Fibroblast of lung (primary cell): Measurements from ENCODE around the gene AFF4. TPM values are rescaled to one million over a fixed set of nuclear protein-coding genes. Genes with fewer than 3 reads are reported as not detected.

Experiments
- DNase-seq, 2 donors: peaks; one replicate each; pipeline versions ENCODE4 v3.0.0 to v3.0.0-alpha.2; 2010; ENCODE audit warnings: low read depth in 2 of 2
- H2AFZ ChIP-seq: 2 replicates; pipeline ENCODE4 v1.5.1; 2012; ENCODE audit warnings: low read length, control low read depth, inconsistent platforms
- H3K27ac ChIP-seq: 2 replicates; pipeline ENCODE4 v1.5.1; 2011; ENCODE audit warnings: low read length, control low read depth; ENCODE audit not compliant: insufficient read depth
- H3K27me3 ChIP-seq: 2 replicates; pipeline ENCODE4 v1.5.1; 2011; ENCODE audit warnings: mild to moderate bottlenecking, low read length; ENCODE audit not compliant: control insufficient read depth, insufficient read depth
- H3K36me3 ChIP-seq: 2 replicates; pipeline ENCODE4 v1.5.1; 2011; ENCODE audit warnings: low read length; ENCODE audit not compliant: control insufficient read depth, insufficient read depth
- H3K4me1 ChIP-seq: 2 replicates; pipeline ENCODE4 v1.5.1; 2011; ENCODE audit warnings: low read length; ENCODE audit not compliant: control insufficient read depth, insufficient read depth; ENCODE audit errors: extremely low read depth
- H3K4me2 ChIP-seq: 2 replicates; pipeline ENCODE4 v1.5.1; 2011; ENCODE audit warnings: low read length, control low read depth; ENCODE audit not compliant: insufficient read depth; ENCODE audit errors: extremely low read depth
- H3K4me3 ChIP-seq, 4 experiments: fragments of 200-600 bp in 1 of 4; sonication (generic) in 1 of 4; replicated peaks in 1 of 4; 2 replicates each; pipeline ENCODE4 v1.5.1; 2011 to 2016; ENCODE audit warnings: low read length in 4 of 4, low read depth in 3 of 4, mild to moderate bottlenecking in 3 of 4, control low read depth in 2 of 4, inconsistent platforms in 1 of 4, mixed read lengths in 1 of 4; ENCODE audit not compliant: insufficient read depth in 1 of 4; ENCODE audit errors: control extremely low read depth in 1 of 4
- H3K79me2 ChIP-seq: 2 replicates; pipeline ENCODE4 v1.5.1; 2012; ENCODE audit warnings: mild to moderate bottlenecking, low read length, inconsistent platforms; ENCODE audit not compliant: control insufficient read depth, insufficient read depth
- H3K9ac ChIP-seq: 2 replicates; pipeline ENCODE4 v1.5.1; 2011; ENCODE audit warnings: mild to moderate bottlenecking, low read length, control low read depth; ENCODE audit not compliant: insufficient read depth
- H3K9me3 ChIP-seq: 2 replicates; pipeline ENCODE4 v1.5.1; 2012; ENCODE audit warnings: low read depth, low read length; ENCODE audit not compliant: control insufficient read depth, insufficient read depth
- H4K20me1 ChIP-seq: 2 replicates; pipeline ENCODE4 v1.5.1; 2011; ENCODE audit warnings: low read length; ENCODE audit not compliant: control insufficient read depth, insufficient read depth; ENCODE audit errors: extremely low read depth
- CTCF ChIP-seq, 2 donors: IDR thresholded peaks in 1 of 2; conservative IDR thresholded peaks in 1 of 2; 1 replicate in 1 of 2; 2 replicates in 1 of 2; pipeline ENCODE4 v1.5.1; 2011 to 2012; ENCODE audit warnings: low read length in 2 of 2, control low read depth in 1 of 2, inconsistent platforms in 1 of 2, low read depth in 1 of 2, mild to moderate bottlenecking in 1 of 2
- EZH2 ChIP-seq: IDR thresholded peaks from 2 replicates; pipeline ENCODE4 v1.5.1; 2012; ENCODE audit warnings: low read length, control low read depth, mild to moderate bottlenecking; ENCODE audit errors: missing control alignments
- polyA plus RNA-seq, 2 donors: library from polyadenylated mRNA; depleted of rRNA in 1 of 2; stranded (reverse) in 1 of 2; unstranded in 1 of 2; fragments of >200 nt; gene quantifications; 2 replicates each; pipeline ENCODE4 v1.2.1, GENCODE V29; 2011 to 2012; ENCODE audit warnings: missing spikeins in 1 of 2
- total RNA-seq: library from RNA; depleted of rRNA; stranded (reverse); fragments of >200 nt; gene quantifications from 2 replicates; pipeline ENCODE4 v1.2.1, GENCODE V29; 2014

The AFF4 gene
- total and polyA plus RNA-seq, 2 donors (not counting 1 experiment from before 2014, with no cell fraction given) = 54.2 to 73.6 TPM

GRCh38 chr5:132827943-132828673 lies 135.3 kb downstream of the AFF4 start:
- H3K27ac ChIP-seq = no peak overlapping the region
- H2AFZ ChIP-seq = no peak overlapping the region
- H3K4me2 ChIP-seq = no peak overlapping the region
- H3K36me3 ChIP-seq = no peaks in the 10 kb centered on the region
- H3K9me3 ChIP-seq = no peaks in the 10 kb centered on the region
- H3K4me3 ChIP-seq = no peak overlapping the region
- H4K20me1 ChIP-seq = no peaks in the 10 kb centered on the region
- no peaks in the 10 kb centered on the region for H3K27me3 ChIP-seq
- DNase-seq = no peak
- no peak for TF ChIP-seq CTCF (conservative IDR thresholded peaks at IDR 0.05 in 1 of 2, IDR thresholded peaks at IDR 0.05 in 1 of 2; ENCODE audit: low read depth in 1 of 2, low read length in 2 of 2)
- no peak for TF ChIP-seq EZH2
- H3K79me2 ChIP-seq = no peaks in the 10 kb centered on the region
- H3K9ac ChIP-seq = no peak overlapping the region
- peaks cover 3% of the 10 kb centered on the region for H3K4me1 ChIP-seq

GRCh38 chr5:132826424-132827082 lies 136.9 kb downstream of the AFF4 start:
- Histone ChIP-seq H3K9me3 (no peaks in the 10 kb centered on the region), H3K9ac (no peak overlapping the region), H3K36me3 (no peaks in the 10 kb centered on the region), H3K4me2 (no peak overlapping the region), H4K20me1 (no peaks in the 10 kb centered on the region), H3K27ac (no peak overlapping the region), H3K4me1 (peaks cover 5% of the 10 kb centered on the region), H3K27me3 (no peaks in the 10 kb centered on the region), H3K79me2 (no peaks in the 10 kb centered on the region), H3K4me3 (no peak overlapping the region), H2AFZ (no peak overlapping the region)
- DNase-seq = no peak
- no peak for TF ChIP-seq EZH2
- TF ChIP-seq CTCF (conservative IDR thresholded peaks at IDR 0.05 in 1 of 2, IDR thresholded peaks at IDR 0.05 in 1 of 2; ENCODE audit: low read depth in 1 of 2, low read length in 2 of 2) = no peak

- Histone ChIP-seq H3K4me1 (peaks cover 5% of the 10 kb centered on the region), H3K27ac (no peak overlapping the region), H3K9me3 (no peaks in the 10 kb centered on the region), H2AFZ (no peak overlapping the region), H3K4me2 (no peak overlapping the region), H3K36me3 (no peaks in the 10 kb centered on the region), H3K79me2 (no peaks in the 10 kb centered on the region), H3K4me3 (no peak overlapping the region), H3K9ac (no peak overlapping the region), H4K20me1 (no peaks in the 10 kb centered on the region), H3K27me3 (no peaks in the 10 kb centered on the region)
- DNase-seq = no peak
- TF ChIP-seq EZH2 (no peak), CTCF (conservative IDR thresholded peaks at IDR 0.05 in 1 of 2, IDR thresholded peaks at IDR 0.05 in 1 of 2; ENCODE audit: low read depth in 1 of 2, low read length in 2 of 2) (no peak)
Observed at GRCh38 chr5:132825834-132826391, 137.5 kb downstream of the AFF4 start.
